Esophagus (tissue), 2 donors: Measurements from ENCODE around the gene IQCH. TPM values are rescaled to one million over a fixed set of nuclear protein-coding genes. Genes with fewer than 3 reads are reported as not detected.
"Not testable (repeated sequence)": the region's sequence is repeated elsewhere in the genome, so short reads cannot be mapped to it uniquely, and the experiment has no call there.

Experiments
- H3K27ac ChIP-seq, 2 donors: one replicate each; pipeline ENCODE4 v1.5.1; 2013; ENCODE audit warnings: low read depth in 2 of 2, mild to moderate bottlenecking in 2 of 2, inconsistent platforms in 1 of 2, low read length in 1 of 2, moderate library complexity in 1 of 2
- H3K27me3 ChIP-seq, 2 donors: one replicate each; pipeline ENCODE4 v1.6.1; 2013; ENCODE audit warnings: low read length in 2 of 2, control low read depth in 1 of 2, mild to moderate bottlenecking in 1 of 2; ENCODE audit not compliant: insufficient read depth in 2 of 2, control insufficient read depth in 1 of 2
- H3K36me3 ChIP-seq, 2 donors: one replicate each; pipeline ENCODE4 v1.6.1; 2013; ENCODE audit warnings: low read length in 1 of 2; ENCODE audit not compliant: control insufficient read depth in 2 of 2, insufficient read depth in 2 of 2
- H3K4me1 ChIP-seq, 2 donors: one replicate each; pipeline ENCODE4 v1.6.1; 2013; ENCODE audit warnings: low read length in 1 of 2; ENCODE audit not compliant: control insufficient read depth in 2 of 2, insufficient read depth in 2 of 2
- H3K4me3 ChIP-seq, 2 donors: one replicate each; pipeline ENCODE4 v1.5.1; 2013; ENCODE audit warnings: low read length in 2 of 2, mild to moderate bottlenecking in 2 of 2, low read depth in 1 of 2, moderate library complexity in 1 of 2
- H3K9me3 ChIP-seq, 2 donors: one replicate each; pipeline ENCODE4 v1.6.1; 2013; ENCODE audit warnings: mild to moderate bottlenecking in 2 of 2, low read depth in 1 of 2, low read length in 1 of 2, moderate library complexity in 1 of 2; ENCODE audit not compliant: control insufficient read depth in 2 of 2, insufficient read depth in 1 of 2
- WGBS, 2 donors: extraction: QIAGEN DNeasy Blood & Tissue Kit; methylation state at CpG; one replicate each; pipeline ENCODE4 v1.1.7; 2013; 5-methylcytosine and 5-hydroxymethylcytosine counted together
- polyA plus RNA-seq, 2 donors: library from polyadenylated mRNA; stranded (reverse); fragments of 200-250 nt; gene quantifications; one replicate each; pipeline ENCODE4 v1.2.3, GENCODE V29; 2013
- donor health status: healthy with polysubstance abuse.
- donor health status: Bipolar disorder and iron deficiency.

Gene IQCH
- polyA plus RNA-seq, 2 donors, result 0.26 to 0.45 TPM

- not testable (repeated sequence) for H3K27ac ChIP-seq, H3K9me3 ChIP-seq, H3K27me3 ChIP-seq, H3K4me1 ChIP-seq, H3K4me3 ChIP-seq, H3K36me3 ChIP-seq
- 80 to 94% methylated on average over 6 of the region's 6 CpGs for WGBS, 2 donors
Observed at GRCh38 chr15:67286400-67286799, 31.8 kb downstream of the IQCH start.

GRCh38 chr15:67290319-67290718 is 35.7 kb downstream of the IQCH start:
- no peaks in the 10 kb centered on the region for H3K4me1 ChIP-seq
- peaks cover 0 to 3% of the 10 kb centered on the region in 2 donors for H3K27me3 ChIP-seq
- H3K4me3 ChIP-seq, result no peak overlapping the region
- WGBS, 2 donors, result 99 to 100% methylated on average over 1 of the region's 1 CpG
- no peaks in the 10 kb centered on the region for H3K36me3 ChIP-seq
- H3K9me3 ChIP-seq, result no peaks in the 10 kb centered on the region
- H3K27ac ChIP-seq, result no peak overlapping the region

- WGBS, 2 donors, result 91 to 95% methylated on average over 5 of the region's 5 CpGs
- H3K27ac ChIP-seq, result no peak overlapping the region
- peaks cover 0 to 3% of the 10 kb centered on the region in 2 donors for H3K27me3 ChIP-seq
- no peak overlapping the region for H3K4me3 ChIP-seq
- no peaks in the 10 kb centered on the region for H3K36me3 ChIP-seq
- H3K4me1 ChIP-seq, result no peaks in the 10 kb centered on the region
- H3K9me3 ChIP-seq, result no peaks in the 10 kb centered on the region
Observed at GRCh38 chr15:67296188-67296587, 41.6 kb downstream of the IQCH start.

- Histone ChIP-seq H3K9me3 (no peaks in the 10 kb centered on the region), H3K36me3 (no peaks in the 10 kb centered on the region), H3K4me1 (no peaks in the 10 kb centered on the region), H3K27me3 (peaks cover 0 to 3% of the 10 kb centered on the region in 2 donors), H3K4me3 (no peak overlapping the region), H3K27ac (no peak overlapping the region)
- WGBS, 2 donors, result 76 to 87% methylated on average over 1 of the region's 1 CpG
Observed at GRCh38 chr15:67296684-67297083, 42.1 kb downstream of the IQCH start.

- Histone ChIP-seq H3K4me1 (no peaks in the 10 kb centered on the region), H3K36me3 (no peaks in the 10 kb centered on the region), H3K27ac (no peak overlapping the region), H3K27me3 (no peaks in the 10 kb centered on the region), H3K4me3 (no peak overlapping the region), H3K9me3 (no peaks in the 10 kb centered on the region)
- WGBS, 2 donors, result 87 to 89% methylated on average over 2 of the region's 2 CpGs
Observed at GRCh38 chr15:67300266-67301025, 45.9 kb downstream of the IQCH start.

- WGBS, 2 donors, result 71 to 74% methylated on average over 4 of the region's 4 CpGs
Observed at GRCh38 chr15:67303490-67304363, 49.1 kb downstream of the IQCH start.

GRCh38 chr15:67304778-67305177 is 50.2 kb downstream of the IQCH start:
- Histone ChIP-seq H3K4me3 (no peak overlapping the region), H3K27me3 (no peaks in the 10 kb centered on the region), H3K9me3 (no peaks in the 10 kb centered on the region), H3K27ac (no peak overlapping the region), H3K4me1 (no peaks in the 10 kb centered on the region), H3K36me3 (no peaks in the 10 kb centered on the region)

More at GRCh38 chr15:67303490-67304363, 49.1 kb downstream of the IQCH start:
- no peaks in the 10 kb centered on the region for H3K36me3 ChIP-seq
- H3K9me3 ChIP-seq, result no peaks in the 10 kb centered on the region
- no peaks in the 10 kb centered on the region for H3K4me1 ChIP-seq
- H3K4me3 ChIP-seq, result no peak overlapping the region
- no peak overlapping the region for H3K27ac ChIP-seq
- H3K27me3 ChIP-seq, result no peaks in the 10 kb centered on the region

- no peak overlapping the region for H3K4me3 ChIP-seq
- no peaks in the 10 kb centered on the region for H3K36me3 ChIP-seq
- no peaks in the 10 kb centered on the region for H3K27me3 ChIP-seq
- H3K9me3 ChIP-seq, result no peaks in the 10 kb centered on the region
- no peak overlapping the region for H3K27ac ChIP-seq
- 26 to 28% methylated on average over 1 of the region's 1 CpG for WGBS, 2 donors
- no peaks in the 10 kb centered on the region for H3K4me1 ChIP-seq
Observed at GRCh38 chr15:67305506-67305905, 50.9 kb downstream of the IQCH start.

GRCh38 chr15:67307156-67307555 is 52.6 kb downstream of the IQCH start:
- WGBS, 2 donors, result 52 to 63% methylated on average over 1 of the region's 1 CpG

More at GRCh38 chr15:67307156-67307555, 52.6 kb downstream of the IQCH start:
- no peaks in the 10 kb centered on the region for H3K36me3 ChIP-seq
- H3K27me3 ChIP-seq, result no peaks in the 10 kb centered on the region
- no peak overlapping the region for H3K27ac ChIP-seq
- no peak overlapping the region for H3K4me3 ChIP-seq
- no peaks in the 10 kb centered on the region for H3K9me3 ChIP-seq
- H3K4me1 ChIP-seq, result no peaks in the 10 kb centered on the region
